Measurements from ENCODE around the gene MAPK14. TPM values are rescaled to one million over a fixed set of nuclear protein-coding genes. Genes with fewer than 3 reads are reported as not detected.

MAPK14 gene
- total and polyA plus RNA-seq, 4 donors = 16.9 to 82.7 (median 35.9) TPM

GRCh38 chr6:36000451-36000850 is 27.2 kb upstream of the MAPK14 start:
- WGBS = 89% methylated on average over 1 of the region's 1 CpG
- Histone ChIP-seq H3K4me1 (ENCODE audit: control insufficient read depth in 4 of 4, insufficient read depth in 4 of 4, low read length in 3 of 4) (no peaks in the 10 kb centered on the region), H3K36me3 (ENCODE audit: control insufficient read depth in 4 of 4, insufficient read depth in 3 of 4, low read depth in 1 of 4, low read length in 3 of 4) (no peaks in the 10 kb centered on the region), H3K27ac (ENCODE audit: low read depth in 1 of 2, low read length in 2 of 2) (no peak overlapping the region), H3K9ac (ENCODE audit: low read depth in 1 of 2, low read length in 2 of 2) (no peak overlapping the region), H3K9me3 (ENCODE audit: control insufficient read depth in 4 of 4, low read length in 3 of 4) (no peaks in the 10 kb centered on the region), H3K27me3 (ENCODE audit: control insufficient read depth in 4 of 4, insufficient read depth in 4 of 4, low read length in 3 of 4) (no peaks in the 10 kb centered on the region), H3K4me3 (ENCODE audit: low read depth in 1 of 3, low read length in 3 of 3) (no peak overlapping the region)
- TF ChIP-seq REST (IDR thresholded peaks at IDR 0.05) (no peak), EGR1 (IDR thresholded peaks at IDR 0.05; ENCODE audit: low read depth in 2 of 2) (no peak), MAX (IDR thresholded peaks at IDR 0.05) (no peak), JUND (IDR thresholded peaks at IDR 0.05) (no peak), CTCF (IDR thresholded peaks at IDR 0.05; ENCODE audit: low read depth, low read length, missing input control) (no peak), HNF4G (IDR thresholded peaks at IDR 0.05) (no peak), YY1 (IDR thresholded peaks at IDR 0.05) (no peak), NR2F2 (IDR thresholded peaks at IDR 0.05) (no peak), GABPA (IDR thresholded peaks at IDR 0.05 in 1 of 2, conservative IDR thresholded peaks at IDR 0.05 in 1 of 2) (no peak), RXRA (IDR thresholded peaks at IDR 0.05) (no peak), ATF3 (IDR thresholded peaks at IDR 0.05) (no peak), TAF1 (conservative IDR thresholded peaks at IDR 0.05) (no peak), RAD21 (IDR thresholded peaks at IDR 0.05) (no peak)
- DNase-seq (ENCODE audit: low spot score) = no peak

- no peak overlapping the region for H3K9ac ChIP-seq (ENCODE audit: low read depth in 1 of 2, low read length in 2 of 2)
- no peaks in the 10 kb centered on the region for H3K36me3 ChIP-seq (ENCODE audit: control insufficient read depth in 4 of 4, insufficient read depth in 3 of 4, low read depth in 1 of 4, low read length in 3 of 4)
- H3K9me3 ChIP-seq (ENCODE audit: control insufficient read depth in 4 of 4, low read length in 3 of 4) = no peaks in the 10 kb centered on the region
- TF ChIP-seq EGR1 (IDR thresholded peaks at IDR 0.05; ENCODE audit: low read depth in 2 of 2) (no peak), RXRA (IDR thresholded peaks at IDR 0.05) (no peak), FOXA2 (IDR thresholded peaks at IDR 0.05) (no peak)
- WGBS = 85% methylated on average over 4 of the region's 4 CpGs
- no peaks in the 10 kb centered on the region for H3K4me1 ChIP-seq (ENCODE audit: control insufficient read depth in 4 of 4, insufficient read depth in 4 of 4, low read length in 3 of 4)
- H3K27me3 ChIP-seq (ENCODE audit: control insufficient read depth in 4 of 4, insufficient read depth in 4 of 4, low read length in 3 of 4) = no peaks in the 10 kb centered on the region
- no peak for DNase-seq (ENCODE audit: low spot score)
- H3K27ac ChIP-seq (ENCODE audit: low read depth in 1 of 2, low read length in 2 of 2) = no peak overlapping the region
- no peak overlapping the region for H3K4me3 ChIP-seq (ENCODE audit: low read depth in 1 of 3, low read length in 3 of 3)
Measured at GRCh38 chr6:36015666-36016065, 11.9 kb upstream of the MAPK14 start.
